Smooth muscle cell (in vitro differentiated cells): Measurements from ENCODE around the gene PHLDB2. TPM values are rescaled to one million over a fixed set of nuclear protein-coding genes. Genes with fewer than 3 reads are reported as not detected.
A peak's percentile ranks its signal among the peaks of the same experiment; 100 is the strongest.

Experiments
- DNase-seq: peaks from one replicate; lab custom pipeline; 2025; ENCODE audit not compliant: unreplicated experiment; lab: John Stamatoyannopoulos, UW
- H2AFZ ChIP-seq: fragments of 200-600 bp; sonication (generic); 2 replicates; pipeline ENCODE4 v1.6.0; 2016; ENCODE audit warnings: antibody characterized with exemption, low read depth, mild to moderate bottlenecking
- H3F3A ChIP-seq: fragments of 200-600 bp; sonication (generic); 2 replicates; pipeline ENCODE4 v1.6.0; 2017; ENCODE audit warnings: antibody characterized with exemption, low read depth
- H3K27ac ChIP-seq: fragments of 200-600 bp; sonication (generic); 2 replicates; pipeline ENCODE4 v1.5.1; 2016; ENCODE audit warnings: low read depth, mild to moderate bottlenecking
- H3K27me3 ChIP-seq: fragments of 200-600 bp; sonication (generic); 2 replicates; pipeline ENCODE4 v1.6.1; 2016; ENCODE audit warnings: low read depth, mild to moderate bottlenecking
- H3K36me3 ChIP-seq: fragments of 200-600 bp; sonication (generic); 2 replicates; pipeline ENCODE4 v1.5.1; 2016; ENCODE audit warnings: low read depth
- H3K4me1 ChIP-seq: fragments of 200-600 bp; sonication (generic); 2 replicates; pipeline ENCODE4 v1.5.1; 2016; ENCODE audit warnings: low read depth
- H3K4me2 ChIP-seq: fragments of 200-600 bp; sonication (generic); 2 replicates; pipeline ENCODE4 v1.6.0; 2016; ENCODE audit warnings: mild to moderate bottlenecking
- H3K4me3 ChIP-seq: fragments of 200-600 bp; sonication (generic); 2 replicates; pipeline ENCODE4 v1.5.1; 2016; ENCODE audit warnings: mild to moderate bottlenecking
- H3K79me2 ChIP-seq: fragments of 200-600 bp; sonication (generic); 2 replicates; pipeline ENCODE4 v1.6.0; 2016; ENCODE audit warnings: low read depth, mild to moderate bottlenecking
- H3K9ac ChIP-seq: fragments of 200-600 bp; sonication (generic); 2 replicates; pipeline ENCODE4 v1.6.0; 2016; ENCODE audit warnings: low read depth
- H3K9me3 ChIP-seq: fragments of 200-600 bp; sonication (generic); replicated peaks from 2 replicates; pipeline ENCODE4 v1.5.1; 2016; ENCODE audit warnings: low read depth
- H4K20me1 ChIP-seq: fragments of 200-600 bp; sonication (generic); 2 replicates; pipeline ENCODE4 v1.6.0; 2016; ENCODE audit warnings: low read depth
- CTCF ChIP-seq: fragments of 200-600 bp; sonication (generic); IDR thresholded peaks from 2 replicates; pipeline ENCODE4 v1.5.1; 2017; ENCODE audit warnings: borderline replicate concordance, mild to moderate bottlenecking, antibody characterized with exemption; ENCODE audit not compliant: insufficient read depth, poor library complexity, severe bottlenecking
- WGBS: methylation state at CpG from one replicate; pipeline ENCODE4 v1.1.7; 2016; ENCODE audit warnings: low lambda C conversion rate; 5-methylcytosine and 5-hydroxymethylcytosine counted together
- polyA plus RNA-seq: library from polyadenylated mRNA; unstranded; fragments of >200 nt; fragmentation: Nextera tagmentation; extraction: Ambion mirVana; gene quantifications from 2 replicates; pipeline ENCODE4 v1.2.1, GENCODE V29; 2016
- total RNA-seq: library from RNA; depleted of rRNA; stranded (reverse); fragments of >200 nt; gene quantifications from 2 replicates; pipeline ENCODE4 v1.2.3, GENCODE V29; 2014

Gene PHLDB2
- total and polyA plus RNA-seq, 2 experiments from 2014 or later: 40.5 to 79.7 TPM

DNA sequence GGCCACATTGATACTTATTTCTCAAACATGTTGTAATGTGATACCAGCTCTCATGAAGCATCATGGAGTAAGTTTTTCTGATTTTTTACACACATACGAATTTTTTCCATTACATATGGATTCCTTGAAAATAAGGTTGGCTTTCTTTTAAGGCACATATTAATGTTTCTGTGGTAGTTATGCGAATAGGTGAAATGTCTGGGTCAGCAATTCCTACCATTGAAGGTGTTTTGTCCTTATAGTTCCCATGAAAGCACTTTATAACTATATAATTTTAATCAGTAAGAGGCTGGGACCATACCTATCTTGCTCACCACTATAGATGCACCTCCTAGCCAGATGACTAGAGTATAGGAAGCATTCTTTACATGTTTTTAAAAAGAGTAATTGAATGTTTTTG is 33.0 kb downstream of the PHLDB2 start:
- Histone ChIP-seq H3K4me1 (no peaks in the 10 kb centered on the region), H3K9ac (no peak overlapping the region), H3K36me3 (peaks cover 3% of the 10 kb centered on the region), H4K20me1 (peaks cover 49% of the 10 kb centered on the region), H2AFZ (no peak overlapping the region), H3K4me3 (no peak overlapping the region), H3K27me3 (no peaks in the 10 kb centered on the region), H3K27ac (no peak overlapping the region), H3F3A (no peaks in the 10 kb centered on the region), H3K4me2 (no peak overlapping the region), H3K9me3 (no peaks in the 10 kb centered on the region), H3K79me2 (peaks cover 92% of the 10 kb centered on the region)
- 91% methylated on average over 2 of the region's 2 CpGs for WGBS
- TF ChIP-seq CTCF: no peak
- DNase-seq: no peak

GRCh38 chr3:111895071-111895470 is 36.0 kb downstream of the PHLDB2 start:
- Histone ChIP-seq H3K36me3 (peaks cover 21% of the 10 kb centered on the region), H3K9me3 (no peaks in the 10 kb centered on the region), H3K79me2 (peaks cover 92% of the 10 kb centered on the region), H3K27ac (no peak overlapping the region), H3F3A (peaks cover under 1% of the 10 kb centered on the region), H3K4me3 (no peak overlapping the region), H4K20me1 (peaks cover 45% of the 10 kb centered on the region), H3K9ac (no peak overlapping the region), H3K4me2 (no peak overlapping the region), H2AFZ (no peak overlapping the region), H3K4me1 (no peaks in the 10 kb centered on the region), H3K27me3 (no peaks in the 10 kb centered on the region)
- WGBS: 91% methylated on average over 1 of the region's 1 CpG
- no peak for DNase-seq
- TF ChIP-seq CTCF: peak; percentile 18

- Histone ChIP-seq H3F3A (peaks cover 11% of the 10 kb centered on the region), H3K27me3 (no peaks in the 10 kb centered on the region), H3K4me3 (no peak overlapping the region), H3K79me2 (peaks cover 92% of the 10 kb centered on the region), H3K9me3 (no peaks in the 10 kb centered on the region), H3K4me2 (no peak overlapping the region), H4K20me1 (peaks cover 18% of the 10 kb centered on the region), H3K9ac (no peak overlapping the region), H3K27ac (no peak overlapping the region), H3K4me1 (peaks cover 4% of the 10 kb centered on the region), H3K36me3 (peaks cover 24% of the 10 kb centered on the region), H2AFZ (no peak overlapping the region)
- 92% methylated on average over 2 of the region's 2 CpGs for WGBS
- no peak for TF ChIP-seq CTCF
- no peak for DNase-seq
Measured at GRCh38 chr3:111899966-111900365, 40.9 kb downstream of the PHLDB2 start.

DNA sequence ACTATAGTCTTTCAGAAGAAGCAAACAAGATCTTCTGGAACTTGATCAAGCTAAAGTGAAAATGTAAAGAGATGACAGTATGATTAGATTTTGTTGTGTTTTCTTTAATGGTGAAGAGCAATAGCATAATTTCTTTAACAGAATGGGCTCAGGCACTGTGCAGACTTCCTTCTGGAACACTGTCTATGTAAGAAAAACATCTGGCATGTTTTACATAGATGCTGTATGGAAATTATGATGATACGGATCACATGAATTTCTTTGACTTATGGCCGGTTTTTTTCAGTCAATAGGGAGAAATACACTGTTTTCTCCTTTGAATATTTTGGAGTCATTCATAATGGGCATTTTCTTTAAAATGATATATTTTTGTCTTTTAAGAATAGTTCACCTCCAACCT is 42.6 kb downstream of the PHLDB2 start:
- Histone ChIP-seq H4K20me1 (peaks cover 15% of the 10 kb centered on the region), H3F3A (peaks cover 11% of the 10 kb centered on the region), H3K79me2 (peaks cover 85% of the 10 kb centered on the region), H3K4me1 (peaks cover 4% of the 10 kb centered on the region), H3K9ac (no peak overlapping the region), H3K4me2 (no peak overlapping the region), H3K9me3 (no peaks in the 10 kb centered on the region), H2AFZ (no peak overlapping the region), H3K36me3 (peaks cover 24% of the 10 kb centered on the region), H3K27ac (peak overlapping the region; percentile 92), H3K27me3 (no peaks in the 10 kb centered on the region), H3K4me3 (no peak overlapping the region)
- TF ChIP-seq CTCF: no peak
- 97% methylated on average over 2 of the region's 2 CpGs for WGBS
- no peak for DNase-seq
